HG02763 (cell line): ENCODE measurements around the gene SOX1.

ENCODE experiments used
- ATAC-seq: cut with Tn5 transposase; IDR thresholded peaks from one replicate; pipeline ENCODE4 v1.9.1; 2021; ENCODE audit warnings: mild to moderate bottlenecking, moderate library complexity; ENCODE audit not compliant: unreplicated experiment

Gene SOX1

DNA sequence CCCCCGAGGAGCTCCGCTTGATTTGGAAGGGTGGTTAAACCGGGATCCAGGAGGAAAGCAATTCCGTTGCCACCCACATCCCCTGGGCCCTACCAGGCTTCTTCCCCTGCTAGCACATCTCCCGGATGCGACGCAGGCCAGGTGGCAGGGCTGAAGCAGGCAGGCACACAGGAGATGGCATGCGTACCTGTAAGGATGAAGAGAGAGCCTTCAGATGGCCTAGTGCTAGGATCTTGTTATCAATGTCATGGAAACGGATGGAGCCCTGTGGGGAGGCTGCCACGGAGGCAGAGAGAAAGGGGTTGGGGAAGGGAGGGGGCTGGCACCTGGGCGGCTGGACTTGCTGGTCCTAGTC lies 8.5 kb upstream of the SOX1 start:
- ATAC-seq = no peak

DNA sequence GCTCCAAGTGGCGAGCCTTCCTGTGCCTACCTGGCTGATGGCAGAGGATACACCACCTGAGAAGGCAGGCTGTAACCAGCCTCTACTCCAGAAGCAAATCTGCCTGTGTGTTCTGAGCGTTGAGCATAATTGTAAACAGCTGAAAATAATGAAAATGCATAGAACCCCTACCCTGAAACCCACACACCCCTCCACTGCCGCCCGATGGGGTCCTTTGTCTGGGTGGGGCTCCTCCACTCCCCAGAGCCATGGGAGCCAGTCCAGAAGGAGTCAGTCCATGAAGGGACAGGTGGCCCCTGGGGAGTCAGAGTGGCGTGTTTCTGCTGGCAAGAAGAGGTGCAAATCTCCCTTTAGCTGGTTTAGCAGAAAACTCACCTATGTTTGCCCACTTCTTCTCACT lies 8.0 kb upstream of the SOX1 start:
- ATAC-seq = no peak

DNA sequence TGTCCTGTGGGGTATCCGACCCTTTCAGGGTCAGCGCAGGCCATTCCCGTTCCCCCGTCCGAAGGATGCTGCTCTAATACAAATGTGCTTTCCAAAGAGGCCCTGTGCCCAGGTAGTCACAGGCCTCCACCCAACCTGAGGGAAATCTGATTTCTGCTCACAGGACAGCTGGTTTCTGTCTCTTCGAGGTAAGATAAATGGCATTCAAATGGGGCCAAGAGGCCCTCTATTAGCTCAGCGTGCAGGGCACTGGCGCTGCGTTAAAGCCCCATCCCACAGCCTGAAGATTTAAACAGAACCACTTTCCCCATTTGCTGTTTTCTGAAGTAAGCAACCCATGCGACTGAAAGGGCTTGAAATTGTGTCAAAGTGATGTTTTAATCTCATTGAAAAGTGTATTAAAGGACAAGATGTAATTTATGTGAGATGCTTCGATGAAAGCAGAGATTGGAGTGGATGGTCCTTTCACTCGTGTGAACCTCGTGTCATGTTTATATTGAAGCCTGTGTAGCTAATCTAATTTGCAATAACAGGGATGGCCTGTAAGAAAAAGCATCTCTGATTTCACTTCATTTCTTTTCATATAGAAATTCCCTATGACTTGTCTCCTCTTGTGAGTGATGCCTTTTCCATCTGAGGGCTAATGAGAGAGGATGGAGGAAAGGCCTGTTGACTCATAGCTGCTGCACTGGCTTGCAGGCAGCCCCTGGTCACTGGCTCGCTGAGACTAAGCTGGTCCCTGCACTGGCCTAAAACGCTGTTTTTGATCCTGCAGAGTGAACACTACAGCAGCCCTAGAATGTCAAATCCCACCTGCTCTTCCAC lies 7.3 kb upstream of the SOX1 start:
- ATAC-seq = no peak

DNA sequence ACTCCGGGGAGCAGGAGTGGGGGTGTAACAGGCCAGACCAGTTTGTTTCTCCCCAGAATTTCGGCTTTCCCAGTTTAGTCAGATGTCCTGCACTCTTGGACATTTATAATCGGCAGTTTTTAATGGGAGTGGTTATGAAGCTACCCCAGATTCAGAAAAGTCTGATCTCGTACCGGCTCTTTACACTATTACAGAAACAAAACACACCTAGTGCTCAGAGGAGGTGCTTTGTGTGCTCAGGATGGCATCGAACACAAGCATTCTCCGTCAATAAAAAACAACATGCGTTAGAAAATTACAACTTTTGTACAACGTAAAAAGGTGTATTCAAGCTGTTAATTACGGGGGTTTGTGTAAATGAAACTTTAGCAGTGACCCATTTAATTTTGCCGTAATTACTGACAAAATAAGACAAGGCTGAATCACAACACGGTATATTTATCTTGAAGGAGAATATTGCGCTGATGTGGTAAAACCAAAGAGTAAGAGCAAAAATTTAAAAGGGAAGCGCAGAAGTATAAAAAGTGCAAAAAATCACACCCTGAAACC lies 6.6 kb upstream of the SOX1 start:
- ATAC-seq = no peak

DNA sequence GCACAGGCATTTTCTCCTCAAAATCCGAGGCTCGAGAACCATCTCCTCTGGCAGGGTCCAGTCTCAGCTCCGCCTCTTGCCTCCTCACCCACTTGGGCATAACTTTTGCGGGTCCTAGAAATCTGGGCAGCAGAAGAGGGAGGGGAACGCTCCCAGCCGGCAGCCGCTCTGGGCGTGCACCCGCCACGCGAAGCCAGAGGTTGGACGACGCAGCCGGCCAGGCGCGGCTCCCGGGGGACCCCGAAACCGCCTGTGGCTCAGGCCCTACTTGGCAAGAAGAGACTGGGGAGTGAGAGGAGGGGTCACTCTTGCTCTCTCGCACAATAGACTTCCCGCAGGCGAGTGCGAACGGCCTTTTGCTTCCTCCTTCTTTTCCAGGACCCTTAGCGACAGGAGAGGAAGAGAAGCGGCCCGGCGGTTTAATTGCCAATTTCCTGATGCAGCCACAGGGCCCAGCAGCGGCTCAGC lies 6.0 kb upstream of the SOX1 start:
- ATAC-seq = no peak

DNA sequence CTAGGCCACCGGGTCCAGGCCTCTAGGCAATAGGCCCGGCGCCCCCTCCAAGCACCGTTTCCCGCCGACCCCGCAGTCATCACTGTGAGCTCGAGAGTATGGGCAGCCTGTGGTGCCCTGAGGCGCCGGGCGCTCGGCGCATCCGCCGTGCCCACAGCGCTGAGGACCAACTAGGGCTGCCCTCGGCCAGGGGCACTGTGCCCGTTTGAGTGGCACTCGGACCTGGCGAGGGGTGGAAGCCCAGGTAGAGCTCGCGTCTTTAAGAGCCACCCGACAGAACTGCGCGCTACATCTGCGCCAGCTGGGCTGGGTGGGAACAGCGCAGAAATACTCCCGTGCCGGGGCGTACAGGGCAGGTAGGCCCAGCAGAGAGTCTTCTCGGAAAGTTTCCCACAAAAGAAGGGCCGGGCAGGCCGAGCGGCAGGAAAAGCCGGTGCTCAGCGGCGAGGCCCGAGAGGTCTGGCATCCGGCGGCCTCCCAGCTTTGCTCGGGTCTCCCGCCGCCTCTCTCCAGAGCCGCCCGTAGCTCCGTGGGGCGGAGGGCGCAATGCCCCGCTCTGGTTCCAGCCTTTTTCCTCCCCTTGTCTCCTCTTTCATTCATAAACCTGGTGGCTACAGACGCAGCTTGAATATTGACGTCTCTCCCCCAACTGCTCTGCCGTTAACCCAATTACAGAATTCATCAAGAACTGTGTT lies 5.4 kb upstream of the SOX1 start:
- ATAC-seq = no peak

DNA sequence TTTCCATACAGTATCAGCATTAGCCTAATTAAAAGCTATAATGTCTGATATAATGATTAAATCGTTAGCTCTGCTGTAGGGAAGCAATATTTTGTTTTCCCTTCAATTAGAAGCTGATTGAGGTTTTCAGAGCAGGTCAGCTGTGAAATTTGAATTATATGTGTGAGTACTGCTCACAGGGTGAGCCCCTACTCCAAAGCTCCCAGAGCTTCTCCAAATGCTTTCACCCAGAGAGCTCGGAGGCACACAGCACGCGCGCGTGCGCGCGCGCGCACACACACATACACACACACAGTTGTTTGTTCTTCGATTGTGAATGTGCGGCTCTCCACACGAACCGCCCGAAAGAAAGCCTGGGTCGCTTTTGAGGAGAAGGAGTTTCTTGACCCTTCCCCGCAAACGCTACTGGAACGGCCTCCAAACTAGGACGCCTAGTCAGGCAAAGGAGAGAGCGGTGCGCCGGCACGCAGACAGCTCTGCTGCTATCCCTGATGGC lies 4.8 kb upstream of the SOX1 start:
- no peak for ATAC-seq

DNA sequence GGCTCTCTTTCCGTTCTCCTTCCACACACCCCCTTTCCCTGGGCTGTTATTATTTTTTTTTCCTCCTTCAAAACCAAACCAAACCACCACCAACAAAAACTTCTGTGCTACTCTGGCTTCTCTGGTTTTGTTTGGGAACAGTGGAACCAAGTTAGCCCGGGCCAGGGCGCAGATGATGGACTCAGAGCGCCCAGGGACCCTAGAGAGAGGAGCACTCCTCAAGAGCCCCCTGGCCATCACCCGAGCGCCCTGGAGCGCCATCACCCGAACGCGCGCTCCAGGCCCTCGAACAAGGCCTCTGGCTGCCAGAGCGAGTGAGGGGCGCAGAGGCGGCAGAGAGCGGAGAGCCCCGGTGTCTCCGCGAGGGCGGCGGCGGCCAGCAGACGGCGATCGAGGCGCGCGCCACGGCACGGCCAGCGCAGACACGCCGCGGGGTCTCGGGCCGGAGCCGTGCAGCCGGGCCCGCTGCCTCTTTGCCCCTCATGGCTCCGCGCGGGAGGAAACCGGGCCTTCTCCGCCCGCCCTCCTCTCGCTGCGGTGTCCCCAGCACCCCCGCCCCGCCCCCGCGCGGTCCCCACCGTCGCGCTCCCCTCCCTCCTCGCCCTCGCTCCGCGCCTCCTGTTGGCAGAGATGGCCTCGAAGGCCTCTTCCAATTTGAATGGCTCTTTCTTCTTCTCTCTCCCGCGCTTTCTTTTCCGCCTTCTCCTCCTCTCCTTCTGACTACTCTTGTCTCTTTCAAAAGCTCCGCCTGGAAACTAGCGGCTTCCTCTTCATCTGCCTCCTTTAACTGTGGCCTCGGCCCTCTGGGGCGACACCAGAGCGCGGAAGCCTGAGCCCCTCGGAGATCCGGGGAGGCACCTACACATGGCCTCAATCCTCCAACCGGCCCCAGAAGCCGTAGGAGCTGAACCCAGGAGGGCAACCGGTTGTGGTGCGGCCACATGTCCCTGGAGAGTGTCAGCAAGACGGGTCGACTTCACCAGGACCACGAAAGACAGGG lies 4.1 kb upstream of the SOX1 start:
- ATAC-seq = no peak

DNA sequence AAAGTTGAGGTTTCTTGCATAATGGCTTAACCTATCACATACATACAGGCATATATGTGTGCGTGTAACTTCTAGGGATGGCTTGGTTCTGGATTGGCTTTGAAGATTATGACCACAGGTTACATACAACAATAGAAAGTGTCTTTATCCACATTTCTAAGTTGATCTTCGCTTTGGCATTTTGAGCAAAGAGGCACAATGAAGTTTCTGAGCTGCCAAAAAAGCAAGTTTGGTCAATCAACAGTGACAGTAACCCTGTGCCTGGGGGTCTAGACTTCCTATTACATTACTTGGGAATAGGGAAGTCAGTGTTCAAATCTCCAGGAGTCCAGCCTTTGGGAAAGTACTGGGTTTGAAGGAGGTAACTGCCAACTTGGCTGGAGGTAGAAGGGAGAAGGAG lies 3.1 kb upstream of the SOX1 start:
- ATAC-seq = no peak

DNA sequence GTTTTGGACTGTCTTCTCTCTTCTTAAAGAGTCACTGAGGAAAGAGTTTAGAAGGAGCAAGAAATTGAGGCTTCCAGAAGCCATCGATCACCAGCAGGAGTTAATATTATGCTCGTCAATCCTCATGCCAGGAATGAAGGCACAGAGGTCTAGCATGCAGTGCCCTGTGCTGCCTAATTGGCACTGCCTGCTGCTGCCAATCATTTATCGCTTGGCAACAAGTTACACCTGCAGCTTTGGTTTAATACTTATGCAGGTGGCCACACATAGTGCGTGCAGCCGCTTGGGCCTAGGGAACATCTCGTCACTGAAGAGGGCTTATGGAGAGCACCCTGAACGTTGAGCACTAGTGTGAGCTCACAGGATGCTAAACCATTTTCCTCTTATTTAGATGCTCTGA lies 2.7 kb upstream of the SOX1 start:
- no peak for ATAC-seq

DNA sequence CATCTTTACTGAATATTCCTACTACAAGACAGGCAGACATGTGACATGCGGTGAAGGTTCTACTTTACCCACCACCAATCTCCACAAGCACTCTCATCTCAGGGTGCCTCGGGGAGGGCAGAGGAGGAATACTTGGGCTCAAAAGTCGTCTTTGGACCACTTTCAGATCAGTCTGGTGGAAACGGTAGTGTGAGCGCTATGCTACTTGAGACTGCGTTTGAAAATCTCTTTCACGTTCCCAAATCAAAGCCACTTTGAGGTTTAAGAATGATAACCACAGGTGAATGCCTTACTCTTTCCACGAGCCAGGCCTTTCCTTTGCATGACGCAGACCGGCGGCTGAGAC lies 1.5 kb upstream of the SOX1 start:
- no peak for ATAC-seq

DNA sequence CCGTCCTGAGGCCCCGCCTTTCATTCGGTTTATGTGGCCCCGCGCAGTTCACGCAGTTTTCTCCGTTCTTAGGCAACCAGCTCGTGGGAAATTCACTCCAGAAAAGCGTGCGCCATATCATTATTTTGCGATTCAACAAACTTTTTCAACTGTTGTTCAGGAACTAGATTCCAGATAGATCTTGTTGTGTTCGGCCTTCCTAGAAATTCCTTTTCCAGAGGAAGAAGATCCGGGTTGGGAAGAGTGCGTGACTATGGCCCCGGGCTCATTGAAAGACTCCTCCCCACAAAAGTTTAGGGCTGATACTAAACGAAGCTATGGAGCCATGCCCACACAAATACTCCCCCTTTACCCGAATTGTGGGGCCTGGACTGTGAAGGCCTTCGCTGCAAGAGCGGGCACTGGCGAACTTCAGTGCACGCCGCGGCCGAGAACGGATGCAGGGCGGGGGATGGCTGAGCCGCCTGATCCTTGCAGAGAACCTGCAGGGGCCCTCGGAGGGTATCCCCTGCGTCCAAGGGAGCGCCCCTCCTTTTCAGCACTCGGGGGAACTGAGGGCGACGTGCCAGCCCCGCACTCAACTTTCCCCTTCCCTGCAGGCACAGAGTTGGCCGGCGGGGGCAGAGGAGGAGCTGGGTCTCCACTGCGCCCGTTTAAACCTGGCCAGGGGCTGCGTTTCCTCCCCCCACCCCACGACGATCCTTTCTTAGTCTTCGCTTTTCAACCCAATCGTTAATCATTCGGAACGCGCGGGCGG lies 904 bp upstream of the SOX1 start:
- no peak for ATAC-seq

DNA sequence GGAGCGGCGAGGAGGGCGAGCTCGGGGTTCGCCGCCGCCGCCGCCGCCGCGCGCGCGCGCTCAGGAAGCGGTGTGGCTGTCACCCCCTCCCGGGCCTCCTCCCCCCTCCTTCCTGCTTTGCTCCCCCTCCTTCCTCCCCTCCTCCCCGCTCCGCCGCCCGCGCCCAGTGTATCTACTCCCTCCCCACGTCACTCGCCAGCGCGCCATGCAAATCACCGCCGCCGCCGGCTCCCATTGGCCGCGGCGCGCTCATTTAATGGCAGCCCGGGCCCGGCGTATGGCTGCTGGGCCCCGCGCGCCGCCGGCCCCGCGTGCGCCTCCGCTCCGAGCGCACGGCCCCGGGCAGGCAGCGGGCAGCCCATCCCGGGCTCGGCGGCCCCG lies 335 bp upstream of the SOX1 start:
- ATAC-seq = no peak

DNA sequence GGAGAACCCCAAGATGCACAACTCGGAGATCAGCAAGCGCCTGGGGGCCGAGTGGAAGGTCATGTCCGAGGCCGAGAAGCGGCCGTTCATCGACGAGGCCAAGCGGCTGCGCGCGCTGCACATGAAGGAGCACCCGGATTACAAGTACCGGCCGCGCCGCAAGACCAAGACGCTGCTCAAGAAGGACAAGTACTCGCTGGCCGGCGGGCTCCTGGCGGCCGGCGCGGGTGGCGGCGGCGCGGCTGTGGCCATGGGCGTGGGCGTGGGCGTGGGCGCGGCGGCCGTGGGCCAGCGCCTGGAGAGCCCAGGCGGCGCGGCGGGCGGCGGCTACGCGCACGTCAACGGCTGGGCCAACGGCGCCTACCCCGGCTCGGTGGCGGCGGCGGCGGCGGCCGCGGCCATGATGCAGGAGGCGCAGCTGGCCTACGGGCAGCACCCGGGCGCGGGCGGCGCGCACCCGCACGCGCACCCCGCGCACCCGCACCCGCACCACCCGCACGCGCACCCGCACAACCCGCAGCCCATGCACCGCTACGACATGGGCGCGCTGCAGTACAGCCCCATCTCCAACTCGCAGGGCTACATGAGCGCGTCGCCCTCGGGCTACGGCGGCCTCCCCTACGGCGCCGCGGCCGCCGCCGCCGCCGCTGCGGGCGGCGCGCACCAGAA lies 1.1 kb downstream of the SOX1 start:
- ATAC-seq = no peak

DNA sequence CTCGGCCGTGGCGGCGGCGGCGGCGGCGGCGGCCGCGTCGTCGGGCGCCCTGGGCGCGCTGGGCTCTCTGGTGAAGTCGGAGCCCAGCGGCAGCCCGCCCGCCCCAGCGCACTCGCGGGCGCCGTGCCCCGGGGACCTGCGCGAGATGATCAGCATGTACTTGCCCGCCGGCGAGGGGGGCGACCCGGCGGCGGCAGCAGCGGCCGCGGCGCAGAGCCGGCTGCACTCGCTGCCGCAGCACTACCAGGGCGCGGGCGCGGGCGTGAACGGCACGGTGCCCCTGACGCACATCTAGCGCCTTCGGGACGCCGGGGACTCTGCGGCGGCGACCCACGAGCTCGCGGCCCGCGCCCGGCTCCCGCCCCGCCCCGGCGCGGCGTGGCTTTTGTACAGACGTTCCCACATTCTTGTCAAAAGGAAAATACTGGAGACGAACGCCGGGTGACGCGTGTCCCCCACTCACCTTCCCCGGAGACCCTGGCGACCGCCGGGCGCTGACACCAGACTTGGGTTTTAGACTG lies 1.7 kb downstream of the SOX1 start:
- ATAC-seq = no peak

DNA sequence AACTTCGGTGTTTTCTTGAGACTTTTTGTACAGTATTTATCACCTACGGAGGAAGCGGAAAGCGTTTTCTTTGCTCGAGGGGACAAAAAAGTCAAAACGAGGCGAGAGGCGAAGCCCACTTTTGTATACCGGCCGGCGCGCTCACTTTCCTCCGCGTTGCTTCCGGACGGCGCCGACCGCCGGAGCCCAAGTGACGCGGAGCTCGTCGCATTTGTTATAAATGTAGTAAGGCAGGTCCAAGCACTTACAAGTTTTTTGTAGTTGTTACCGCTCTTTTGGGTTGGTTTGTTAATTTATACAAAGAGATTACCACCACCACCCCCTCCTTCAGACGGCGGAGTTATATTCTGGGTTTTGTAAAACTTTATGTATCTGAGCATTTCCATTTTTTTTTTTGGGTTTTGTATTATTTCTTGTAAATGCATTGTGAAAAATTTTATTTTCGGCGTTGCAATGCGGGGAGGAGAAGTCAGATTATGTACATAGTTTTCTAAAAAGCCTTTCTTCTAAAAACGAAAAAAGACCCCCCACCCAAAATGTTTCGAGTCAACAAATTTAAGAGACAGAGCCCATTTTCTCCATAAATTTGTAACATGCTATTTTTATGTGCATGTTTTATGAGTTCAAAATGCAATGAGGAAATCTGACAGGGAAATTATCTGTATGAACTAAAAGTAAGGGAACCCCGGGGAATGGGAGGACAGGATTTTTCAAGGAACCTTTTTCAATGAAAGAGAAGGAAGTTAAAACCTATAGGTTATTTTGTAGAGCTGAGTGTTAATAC lies 2.3 kb downstream of the SOX1 start:
- ATAC-seq = no peak

DNA sequence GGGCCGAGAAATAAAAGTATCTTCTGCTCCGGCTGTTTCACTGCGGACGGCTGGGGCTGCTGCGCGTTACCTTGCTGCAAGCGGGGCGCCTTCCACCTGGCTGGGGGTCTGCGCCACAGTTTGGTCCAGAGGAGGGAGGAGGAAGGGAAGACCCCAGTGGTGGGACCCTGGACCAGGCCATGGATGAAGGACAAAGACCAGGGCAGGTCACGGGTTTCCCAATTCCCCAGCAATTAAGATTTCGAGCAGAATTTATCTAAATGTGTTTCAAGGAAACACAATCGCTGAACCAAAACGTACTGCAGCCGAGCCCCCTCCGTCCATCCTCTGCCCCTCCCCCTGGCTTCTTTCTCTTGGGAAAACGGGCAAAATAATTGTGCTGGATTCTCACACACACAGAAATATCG lies 2.9 kb downstream of the SOX1 start:
- ATAC-seq = no peak

DNA sequence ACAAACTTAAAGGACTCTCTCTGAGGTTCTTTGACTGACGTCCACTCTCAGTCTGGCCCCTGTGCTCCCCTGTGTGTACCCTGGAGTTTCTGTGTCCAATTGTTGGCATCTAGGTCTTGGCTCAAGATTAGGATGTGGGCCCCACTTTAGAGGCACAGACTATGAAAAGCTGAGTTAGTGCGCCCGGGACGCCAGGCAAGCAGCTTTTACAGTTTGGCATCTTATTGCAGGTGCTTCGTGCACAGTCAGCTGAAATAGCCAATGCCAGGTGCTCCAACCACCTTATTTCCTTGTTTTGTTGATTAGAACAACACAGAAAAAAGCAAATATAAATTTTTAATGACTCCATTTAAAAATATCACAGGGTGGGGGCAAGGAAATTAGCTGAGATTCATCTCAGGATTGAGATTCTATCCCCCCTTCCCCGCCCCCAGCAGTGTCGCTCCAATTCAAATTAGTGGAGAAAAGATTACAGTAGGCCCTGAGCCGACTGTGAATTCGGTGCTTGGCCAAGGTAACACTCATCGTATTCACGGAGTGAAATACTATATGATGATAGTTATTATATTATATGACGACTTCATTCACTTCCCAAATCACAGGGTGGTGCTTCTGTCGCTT lies 4.3 kb downstream of the SOX1 start:
- no peak for ATAC-seq
